Activated T-cell treated with anti-CD3 and anti-CD28 coated beads, Interleukin-2, amount 50 U/mL, for 72 hours (primary cell): ENCODE data around the gene MED15. TPM values are rescaled to one million over a fixed set of nuclear protein-coding genes. Genes with fewer than 3 reads are reported as not detected.

ENCODE experiments used
- ATAC-seq, 2 donors: fragments of 150-1000 bp; cut with Tn5 transposase; replicated peaks in 1 of 2; 2 replicates each; pipeline ENCODE4 v1.10.0; 2021; ENCODE audit warnings: moderate library complexity in 2 of 2, mild to moderate bottlenecking in 1 of 2
- DNase-seq, 2 donors: peaks; one replicate each; pipeline ENCODE4 v3.0.0; 2021 to 2022; ENCODE audit warnings: mixed read lengths in 1 of 2
- H3K27ac Mint-ChIP-seq: one replicate; pipeline ENCODE4 v1.8.0; 2022; ENCODE audit warnings: mild to moderate bottlenecking, moderate library complexity, mixed read lengths
- H3K27me3 Mint-ChIP-seq: one replicate; pipeline ENCODE4 v1.8.0; 2022; ENCODE audit warnings: low read depth, mixed read lengths
- H3K36me3 Mint-ChIP-seq, 2 donors: one replicate each; pipeline ENCODE4 v1.8.0; 2022; ENCODE audit warnings: mixed read lengths in 2 of 2, mild to moderate bottlenecking in 1 of 2; ENCODE audit not compliant: insufficient read depth in 2 of 2
- H3K4me1 Mint-ChIP-seq: one replicate; pipeline ENCODE4 v1.8.0; 2022; ENCODE audit warnings: low read depth, mixed read lengths
- H3K4me3 Mint-ChIP-seq, 2 donors: one replicate each; pipeline ENCODE4 v1.8.0; 2022; ENCODE audit warnings: mild to moderate bottlenecking in 2 of 2, mixed read lengths in 2 of 2, moderate library complexity in 2 of 2
- H3K9me3 Mint-ChIP-seq, 2 donors: one replicate each; pipeline ENCODE4 v1.8.0; 2022; ENCODE audit warnings: mixed read lengths in 2 of 2
- total RNA-seq, 2 donors: library from RNA; stranded (reverse); gene quantifications; one replicate each; pipeline ENCODE4 v1.2.3, GENCODE V29; 2022

Gene MED15, protein sequence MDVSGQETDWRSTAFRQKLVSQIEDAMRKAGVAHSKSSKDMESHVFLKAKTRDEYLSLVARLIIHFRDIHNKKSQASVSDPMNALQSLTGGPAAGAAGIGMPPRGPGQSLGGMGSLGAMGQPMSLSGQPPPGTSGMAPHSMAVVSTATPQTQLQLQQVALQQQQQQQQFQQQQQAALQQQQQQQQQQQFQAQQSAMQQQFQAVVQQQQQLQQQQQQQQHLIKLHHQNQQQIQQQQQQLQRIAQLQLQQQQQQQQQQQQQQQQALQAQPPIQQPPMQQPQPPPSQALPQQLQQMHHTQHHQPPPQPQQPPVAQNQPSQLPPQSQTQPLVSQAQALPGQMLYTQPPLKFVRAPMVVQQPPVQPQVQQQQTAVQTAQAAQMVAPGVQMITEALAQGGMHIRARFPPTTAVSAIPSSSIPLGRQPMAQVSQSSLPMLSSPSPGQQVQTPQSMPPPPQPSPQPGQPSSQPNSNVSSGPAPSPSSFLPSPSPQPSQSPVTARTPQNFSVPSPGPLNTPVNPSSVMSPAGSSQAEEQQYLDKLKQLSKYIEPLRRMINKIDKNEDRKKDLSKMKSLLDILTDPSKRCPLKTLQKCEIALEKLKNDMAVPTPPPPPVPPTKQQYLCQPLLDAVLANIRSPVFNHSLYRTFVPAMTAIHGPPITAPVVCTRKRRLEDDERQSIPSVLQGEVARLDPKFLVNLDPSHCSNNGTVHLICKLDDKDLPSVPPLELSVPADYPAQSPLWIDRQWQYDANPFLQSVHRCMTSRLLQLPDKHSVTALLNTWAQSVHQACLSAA
- total RNA-seq, result 100 to 1,000 TPM; 106 to 113 TPM

DNA sequence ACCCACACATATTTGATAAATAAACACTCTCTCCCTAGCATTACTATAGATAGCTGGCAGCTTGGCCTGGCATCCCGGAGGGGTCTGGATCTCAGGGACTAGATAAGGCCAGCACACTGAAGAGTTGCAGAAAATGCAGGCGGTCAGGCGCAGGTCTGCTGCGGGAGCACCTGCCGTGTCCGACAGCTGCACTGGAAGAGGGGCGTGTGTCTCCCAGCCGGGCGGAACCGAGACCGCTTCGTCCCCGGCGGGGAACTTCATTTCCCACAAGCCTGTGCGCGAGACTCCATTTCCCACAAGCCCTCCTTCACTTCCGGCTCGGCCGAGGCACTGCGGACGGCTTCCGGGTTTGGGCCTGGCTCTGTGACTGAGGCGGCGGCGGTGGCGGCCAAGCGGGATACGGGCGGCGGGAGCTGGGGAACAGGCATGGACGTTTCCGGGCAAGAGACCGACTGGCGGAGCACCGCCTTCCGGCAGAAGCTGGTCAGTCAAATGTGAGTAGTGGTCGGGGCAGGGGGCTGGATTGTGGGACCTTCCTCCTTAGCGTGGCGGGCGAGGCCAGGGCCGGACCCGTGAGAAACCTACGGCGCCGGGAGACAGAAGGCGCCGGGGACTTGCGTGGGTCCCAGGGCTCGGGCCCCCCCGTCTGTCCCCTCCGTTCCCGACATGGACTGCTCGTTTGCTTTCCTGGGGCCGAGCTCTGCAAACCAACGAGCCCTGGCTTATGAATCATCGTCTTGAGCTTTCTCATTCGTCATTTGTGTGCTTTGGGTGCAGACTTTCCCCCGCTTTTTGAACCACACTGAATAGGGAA lies at the start of gene MED15:
MED15 (plus strand) TSS at position 358 of the 814 bp plus-strand sequence; CDS start at position 427, 69 bp downstream.
- Mint-ChIP-seq H3K4me3 (peak within 1 kb of the TSS; percentile 84 to 99), H3K27me3 (no peaks in the 10 kb centered on the region), H3K27ac (peak within 1 kb of the TSS; percentile 97), H3K9me3 (no peaks in the 10 kb centered on the region), H3K36me3 (peaks cover 10 to 13% of the 10 kb centered on the region in 2 donors), H3K4me1 (peaks cover 54% of the 10 kb centered on the region)
- peak; percentile 91 to 93 for DNase-seq
- peak; percentile 87 to 89 for ATAC-seq

DNA sequence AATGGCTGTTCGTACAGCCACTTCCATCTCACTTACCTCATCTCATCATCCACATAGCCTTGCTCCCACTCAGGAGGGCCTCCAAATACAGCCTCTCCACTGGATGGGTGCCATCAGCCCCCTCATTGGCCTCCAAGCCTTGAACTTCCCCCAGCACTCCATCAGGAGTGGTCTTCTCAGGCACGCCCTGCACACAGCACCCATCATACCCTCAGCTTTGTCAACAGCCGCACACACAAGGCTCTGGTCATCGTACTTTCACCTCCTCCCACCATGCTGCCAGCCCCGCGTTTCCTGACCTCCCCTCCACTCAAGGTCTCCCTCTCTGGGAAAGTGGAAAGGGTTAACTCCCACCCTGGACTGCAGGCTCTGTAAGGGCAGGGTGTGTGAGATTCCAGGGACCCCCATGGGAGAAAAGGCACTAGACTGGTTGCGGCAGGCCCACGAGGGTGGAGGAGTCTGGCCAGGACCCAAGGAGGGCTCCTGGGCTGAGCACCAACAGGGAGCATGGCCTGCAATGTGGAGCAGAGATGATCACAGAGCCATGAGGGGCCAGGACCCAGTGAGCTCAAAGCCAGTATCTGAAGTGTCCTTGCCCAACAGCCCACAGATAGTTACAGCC lies 48.8 kb upstream of the MED15 start:
- Mint-ChIP-seq H3K9me3 (no peaks in the 10 kb centered on the region), H3K27me3 (no peaks in the 10 kb centered on the region), H3K27ac (no peak overlapping the region), H3K4me1 (peaks cover 47% of the 10 kb centered on the region), H3K4me3 (no peak overlapping the region), H3K36me3 (peaks cover 5 to 7% of the 10 kb centered on the region in 2 donors)
- ATAC-seq, result no peak
- no peak for DNase-seq

DNA sequence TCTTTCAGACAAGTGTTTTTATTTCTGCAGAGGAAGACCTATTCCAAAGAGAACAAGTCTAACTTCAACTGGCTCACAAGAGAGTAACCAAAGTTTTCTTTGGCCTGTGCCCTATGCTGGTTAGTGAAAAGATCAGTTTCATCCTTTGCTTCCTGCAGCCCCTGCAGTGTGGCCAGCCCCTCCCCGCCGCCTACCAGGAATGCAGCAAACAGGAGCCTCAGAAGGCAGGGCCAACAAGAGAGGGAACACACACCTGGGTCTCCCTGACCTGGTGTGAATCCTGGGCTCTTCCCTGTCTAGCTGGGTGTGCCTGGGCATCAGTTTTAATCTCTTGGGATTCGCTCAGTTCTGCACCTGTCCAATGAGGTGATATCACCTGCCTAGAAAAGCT lies 48.3 kb upstream of the MED15 start:
- peaks cover 52% of the 10 kb centered on the region for H3K4me1 Mint-ChIP-seq
- no peaks in the 10 kb centered on the region for H3K27me3 Mint-ChIP-seq
- no peak overlapping the region for H3K4me3 Mint-ChIP-seq
- H3K27ac Mint-ChIP-seq, result no peak overlapping the region
- no peaks in the 10 kb centered on the region for H3K9me3 Mint-ChIP-seq
- H3K36me3 Mint-ChIP-seq, result peaks cover 5 to 7% of the 10 kb centered on the region in 2 donors
- ATAC-seq (no peak), DNase-seq (no peak)

DNA sequence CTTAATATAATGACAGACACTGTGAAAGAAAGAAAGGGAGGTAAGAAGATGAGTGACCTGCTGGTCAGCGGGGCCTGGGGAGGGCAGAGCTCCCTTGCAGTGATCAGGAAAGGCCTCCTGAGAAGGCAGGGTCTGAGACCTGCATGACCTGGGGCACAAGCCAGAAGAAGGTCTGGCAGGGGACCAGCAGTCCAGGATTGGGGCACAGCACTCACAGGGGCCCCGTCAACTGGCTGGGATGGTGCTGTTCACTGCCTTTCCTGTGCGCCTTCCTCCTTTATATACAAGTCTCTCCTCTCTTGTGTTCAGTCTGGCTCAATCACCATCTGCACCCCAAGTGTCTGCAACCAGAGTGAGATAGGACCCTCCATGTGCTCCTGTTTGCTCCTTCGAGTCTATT lies 47.5 kb upstream of the MED15 start:
- H3K27ac Mint-ChIP-seq, result no peak overlapping the region
- ATAC-seq, result no peak

DNA sequence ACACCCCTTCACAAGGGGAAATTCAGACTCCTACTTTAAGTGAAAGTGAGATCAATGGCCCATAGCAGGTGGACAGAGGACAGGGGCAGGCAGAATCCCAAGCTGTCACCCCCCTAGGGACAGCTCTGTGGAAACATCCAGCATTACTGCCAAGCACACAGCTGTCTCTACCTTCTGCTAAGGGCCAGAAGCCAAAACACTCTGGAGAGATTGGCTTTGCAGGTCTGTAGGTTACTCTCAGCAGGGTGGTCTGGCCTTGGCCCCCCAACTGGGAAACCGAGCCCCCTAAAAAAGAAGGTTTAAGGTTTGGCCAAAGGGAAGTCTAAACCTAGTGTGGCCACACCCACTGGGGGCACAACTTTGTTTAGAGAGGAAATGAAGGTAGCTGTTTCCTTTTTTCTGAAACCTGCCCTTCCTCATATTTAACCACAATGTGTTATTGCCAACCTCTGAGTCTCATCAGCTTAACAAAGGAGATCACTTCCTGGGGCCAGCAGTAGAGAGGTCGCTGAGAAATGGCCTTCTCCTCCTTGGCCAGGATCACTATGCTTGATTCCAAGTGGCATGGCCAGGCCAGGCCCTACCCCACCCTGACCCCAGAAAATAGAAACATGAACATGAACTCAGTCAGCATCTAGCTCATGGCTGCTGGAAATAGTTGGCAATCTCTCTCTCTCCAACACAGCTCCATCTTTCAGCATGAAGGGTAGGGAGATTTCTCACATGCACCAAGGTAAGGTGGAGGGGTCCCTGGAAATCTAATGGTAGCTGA lies 43.9 kb upstream of the MED15 start:
- Mint-ChIP-seq H3K9me3 (no peaks in the 10 kb centered on the region), H3K4me1 (peaks cover 57% of the 10 kb centered on the region), H3K4me3 (peak overlapping the region; percentile 59 to 73), H3K27me3 (no peaks in the 10 kb centered on the region), H3K36me3 (peaks cover 0 to 5% of the 10 kb centered on the region in 2 donors), H3K27ac (peak overlapping the region; percentile 76)
- DNase-seq (peak in 1 of 2 donors; percentile 21), ATAC-seq (peak; percentile 28 to 49)

More for the DNA sequence above, 47.5 kb upstream of the MED15 start:
- Mint-ChIP-seq H3K4me1 (peaks cover 56% of the 10 kb centered on the region), H3K9me3 (no peaks in the 10 kb centered on the region), H3K27me3 (no peaks in the 10 kb centered on the region), H3K36me3 (peaks cover 5% of the 10 kb centered on the region in 2 donors), H3K4me3 (no peak overlapping the region)
- no peak for DNase-seq

DNA sequence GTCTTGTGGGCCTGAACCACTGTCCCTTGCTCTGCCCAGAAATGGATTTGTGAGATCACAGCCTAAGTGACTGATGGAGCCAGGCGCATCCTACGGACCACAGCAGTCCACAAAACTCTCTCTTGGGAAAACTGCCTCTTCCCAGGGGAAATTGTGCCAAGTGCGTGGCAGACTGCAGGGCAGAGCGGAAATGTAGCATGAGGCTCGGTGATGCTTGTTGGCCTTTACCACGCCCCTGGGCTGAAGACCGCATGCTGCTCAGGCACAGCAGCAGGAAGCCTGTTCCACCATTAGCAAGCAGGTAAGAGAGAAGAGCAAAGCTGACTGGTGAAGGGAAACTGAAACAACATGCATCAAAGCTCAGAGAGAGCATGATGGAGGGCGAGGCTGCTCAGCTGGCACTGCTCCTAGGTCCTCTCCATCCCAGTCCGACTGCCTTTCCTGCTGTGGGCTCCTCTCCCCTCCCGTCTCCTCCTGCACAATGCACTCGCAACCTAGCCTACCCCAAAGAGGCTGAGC lies 43.3 kb upstream of the MED15 start:
- peak overlapping the region; percentile 76 for H3K27ac Mint-ChIP-seq
- peaks cover 0 to 4% of the 10 kb centered on the region in 2 donors for H3K36me3 Mint-ChIP-seq
- H3K4me1 Mint-ChIP-seq, result peaks cover 62% of the 10 kb centered on the region
- peak overlapping the region; percentile 59 to 73 for H3K4me3 Mint-ChIP-seq
- no peaks in the 10 kb centered on the region for H3K27me3 Mint-ChIP-seq
- no peaks in the 10 kb centered on the region for H3K9me3 Mint-ChIP-seq
- DNase-seq (peak; percentile 62 to 67), ATAC-seq (peak; percentile 88 to 94)

DNA sequence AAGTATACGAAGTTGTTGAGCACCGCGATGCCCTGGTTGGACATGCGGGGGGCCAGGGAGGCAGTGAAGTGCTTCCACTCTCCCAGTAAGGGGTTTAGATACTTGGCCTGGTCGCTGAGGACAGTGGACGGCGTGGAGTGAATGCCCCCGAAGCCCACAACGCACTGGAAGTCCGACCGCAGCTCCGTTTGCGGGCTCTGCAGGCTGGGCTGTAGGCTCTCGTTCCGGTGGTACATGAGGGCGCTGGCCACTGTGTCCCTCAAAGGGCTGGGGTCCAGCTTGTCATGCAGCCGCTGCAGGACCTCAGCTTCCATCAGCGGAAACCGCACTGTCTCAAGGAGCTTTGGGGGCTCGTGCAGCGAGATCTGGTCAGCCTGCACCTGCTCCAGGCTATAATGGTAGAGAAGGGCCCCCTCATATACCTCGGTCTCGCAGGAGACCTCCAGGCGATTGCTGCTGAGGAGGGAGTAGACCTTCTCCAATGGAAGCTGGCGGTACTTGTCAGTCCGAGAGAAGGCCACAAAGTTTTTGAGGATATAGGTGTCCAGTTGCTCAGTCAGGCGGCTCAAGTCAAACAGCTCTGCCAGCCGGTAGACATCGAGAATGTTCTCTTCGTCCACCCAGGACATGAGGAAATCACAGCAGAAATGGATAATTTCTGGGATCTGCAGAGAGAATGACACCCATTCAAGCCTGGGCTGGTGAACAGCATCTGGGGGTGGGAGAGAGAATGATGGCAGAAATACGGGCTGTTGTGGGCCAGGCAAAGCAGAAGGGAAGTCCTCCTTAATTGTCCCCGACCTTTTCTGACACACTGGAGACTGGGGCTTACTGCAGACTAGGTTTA lies 42.3 kb upstream of the MED15 start:
- Mint-ChIP-seq H3K9me3 (no peaks in the 10 kb centered on the region), H3K4me3 (peak overlapping the region; percentile 42 to 61), H3K4me1 (peaks cover 63% of the 10 kb centered on the region), H3K36me3 (peaks cover 0 to 6% of the 10 kb centered on the region in 2 donors), H3K27ac (peak overlapping the region; percentile 75), H3K27me3 (no peaks in the 10 kb centered on the region)
- DNase-seq (no peak), ATAC-seq (no peak)

DNA sequence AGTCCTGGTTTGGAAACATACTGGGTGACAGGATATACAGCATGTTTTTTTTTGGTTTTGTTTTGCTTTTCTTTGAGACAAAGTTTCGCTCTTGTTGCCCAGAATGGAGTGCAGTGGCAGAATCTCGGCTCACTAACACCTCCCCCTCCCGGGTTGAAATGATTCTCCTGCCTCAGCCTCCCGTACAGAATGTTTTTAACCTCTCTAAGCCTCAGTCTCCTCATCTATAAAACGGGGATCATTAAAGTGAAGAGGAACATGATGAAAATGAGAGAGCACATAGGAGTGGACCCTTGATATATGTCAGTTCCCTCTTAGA lies 41.7 kb upstream of the MED15 start:
- H3K4me3 Mint-ChIP-seq, result peak overlapping the region; percentile 42 to 61
- H3K36me3 Mint-ChIP-seq, result peaks cover 2 to 10% of the 10 kb centered on the region in 2 donors
- no peak for DNase-seq
- no peaks in the 10 kb centered on the region for H3K9me3 Mint-ChIP-seq
- H3K27me3 Mint-ChIP-seq, result no peaks in the 10 kb centered on the region
- peaks cover 63% of the 10 kb centered on the region for H3K4me1 Mint-ChIP-seq
- ATAC-seq, result no peak
- peak overlapping the region; percentile 75 for H3K27ac Mint-ChIP-seq

DNA sequence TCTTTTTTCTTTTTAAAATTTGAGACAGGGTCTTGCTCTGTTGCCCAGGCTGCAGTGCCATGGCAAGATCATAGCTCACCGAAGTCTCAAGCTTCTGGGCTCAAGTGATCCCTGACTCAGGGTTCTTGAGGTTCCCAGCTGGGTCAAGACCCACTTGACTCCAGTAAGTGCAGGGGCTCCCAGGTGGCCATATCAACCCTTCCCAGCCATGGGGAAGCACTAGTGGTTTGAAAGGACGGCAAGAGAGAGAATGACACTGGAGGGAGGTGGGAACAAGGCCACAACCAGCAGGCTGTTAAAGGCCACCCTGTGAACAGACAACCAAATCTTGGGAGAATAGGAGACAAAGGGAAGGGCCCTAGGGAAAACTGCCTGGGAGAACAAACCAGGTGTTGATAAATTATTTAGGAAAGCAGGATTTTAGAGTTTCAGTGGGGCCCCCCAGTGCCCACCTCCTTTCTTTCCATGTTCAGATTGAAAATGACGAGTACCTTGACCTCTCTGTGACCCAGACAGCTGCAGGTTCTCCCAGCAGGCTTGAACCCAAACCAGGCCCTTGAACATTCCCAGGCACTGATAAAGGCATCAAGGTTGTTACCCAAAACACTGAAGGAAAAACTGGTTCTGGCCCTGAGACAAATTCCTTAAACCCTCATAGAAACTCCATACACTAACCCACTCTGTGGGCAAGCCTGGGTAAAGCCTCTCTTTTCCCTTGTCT lies 40.6 kb upstream of the MED15 start:
- H3K27ac Mint-ChIP-seq, result no peak overlapping the region
- no peak for DNase-seq
- peaks cover 60% of the 10 kb centered on the region for H3K4me1 Mint-ChIP-seq
- H3K4me3 Mint-ChIP-seq, result no peak overlapping the region
- no peaks in the 10 kb centered on the region for H3K27me3 Mint-ChIP-seq
- no peak for ATAC-seq
- no peaks in the 10 kb centered on the region for H3K9me3 Mint-ChIP-seq
- peaks cover 2 to 11% of the 10 kb centered on the region in 2 donors for H3K36me3 Mint-ChIP-seq

DNA sequence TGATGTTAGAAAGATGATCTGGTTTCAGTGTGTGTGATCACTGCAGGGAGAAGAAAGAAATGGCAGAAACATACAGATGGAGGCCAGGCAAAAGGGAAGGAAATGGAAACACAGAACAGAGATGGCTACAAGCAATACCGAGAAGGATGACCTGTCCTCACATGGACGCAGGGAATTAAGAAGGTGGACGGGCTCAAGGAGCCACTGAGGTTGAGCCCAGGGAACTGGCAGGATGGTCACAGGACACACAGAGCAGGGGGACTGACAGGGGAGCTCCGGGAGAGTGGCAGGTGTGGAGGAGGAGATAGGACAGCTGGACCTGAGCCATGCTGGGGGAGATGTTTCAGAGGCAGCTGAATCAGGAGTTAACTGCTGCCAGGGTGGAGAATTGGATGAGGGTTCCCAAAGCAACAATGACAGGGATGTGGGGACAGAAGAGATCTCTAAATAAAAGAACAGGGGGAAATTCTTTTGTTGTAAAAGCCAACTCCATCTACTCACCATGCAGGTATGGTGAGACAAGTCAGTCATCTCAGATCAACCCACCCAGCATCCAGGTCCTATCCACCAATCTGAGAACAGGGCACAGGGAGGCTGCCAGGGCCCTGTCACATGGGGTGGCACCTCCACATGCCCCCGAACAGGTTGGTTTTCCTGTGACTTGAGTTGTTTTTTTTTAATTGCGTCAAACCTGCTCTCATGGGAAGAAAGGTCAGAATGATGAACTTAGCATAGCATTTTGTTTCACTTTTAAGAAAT lies 38.1 kb upstream of the MED15 start:
- Mint-ChIP-seq H3K27me3 (no peaks in the 10 kb centered on the region), H3K4me3 (no peak overlapping the region), H3K4me1 (peaks cover 55% of the 10 kb centered on the region), H3K27ac (peak overlapping the region; percentile 2), H3K9me3 (no peaks in the 10 kb centered on the region), H3K36me3 (peaks cover 2 to 9% of the 10 kb centered on the region in 2 donors)
- DNase-seq (no peak), ATAC-seq (peak in 1 of 2 donors; percentile 7)
